ENCODE data around the gene CCNL2. TPM values are rescaled to one million over a fixed set of nuclear protein-coding genes. Genes with fewer than 3 reads are reported as not detected.
A peak's percentile ranks its signal among the peaks of the same experiment; 100 is the strongest.
"Not testable (repeated sequence)": the region's sequence is repeated elsewhere in the genome, so short reads cannot be mapped to it uniquely, and the experiment has no call there.

CCNL2 gene
- total and polyA plus RNA-seq, 9 donors, result 71.1 to 245 (median 196) TPM

DNA sequence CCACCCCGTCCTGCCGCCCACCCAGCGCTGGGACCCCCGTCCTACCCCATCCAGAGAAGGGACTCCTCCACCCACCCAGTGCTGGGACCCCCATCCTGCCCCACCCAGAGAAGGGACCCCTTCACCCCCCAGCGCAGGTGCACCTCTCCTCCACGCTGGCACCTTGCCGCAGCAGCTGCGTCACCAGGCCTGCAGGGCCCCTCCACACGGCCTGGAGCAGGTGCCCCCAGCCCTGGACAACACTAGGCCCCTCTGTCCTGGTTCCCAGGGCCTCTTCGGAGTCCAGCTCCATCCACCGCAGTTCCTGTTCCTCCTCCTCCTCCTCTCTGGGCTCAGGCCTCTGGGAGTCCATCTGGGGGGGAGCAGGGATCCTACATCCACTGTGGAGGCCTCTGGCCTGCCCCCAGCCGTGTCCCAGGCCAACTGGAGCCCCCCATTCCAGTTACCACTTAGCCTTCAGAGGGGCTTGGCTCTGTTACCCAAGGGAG is 21.6 kb upstream of the CCNL2 start:
- Histone ChIP-seq H3K27me3 (no peaks in the 10 kb centered on the region), H3K4me3 (peak overlapping the region; percentile 33), H3K4me1 (ENCODE audit: insufficient read depth) (peaks cover 9% of the 10 kb centered on the region), H3K27ac (peak overlapping the region in 1 of 2 donors; percentile 38), H3K36me3 (no peaks in the 10 kb centered on the region), H3K9me3 (no peaks in the 10 kb centered on the region)
- TF ChIP-seq POLR2A (IDR thresholded peaks at IDR 0.05) (no peak), EP300 (IDR thresholded peaks at IDR 0.05) (no peak)
- TF ChIP-seq, protein P1, sequence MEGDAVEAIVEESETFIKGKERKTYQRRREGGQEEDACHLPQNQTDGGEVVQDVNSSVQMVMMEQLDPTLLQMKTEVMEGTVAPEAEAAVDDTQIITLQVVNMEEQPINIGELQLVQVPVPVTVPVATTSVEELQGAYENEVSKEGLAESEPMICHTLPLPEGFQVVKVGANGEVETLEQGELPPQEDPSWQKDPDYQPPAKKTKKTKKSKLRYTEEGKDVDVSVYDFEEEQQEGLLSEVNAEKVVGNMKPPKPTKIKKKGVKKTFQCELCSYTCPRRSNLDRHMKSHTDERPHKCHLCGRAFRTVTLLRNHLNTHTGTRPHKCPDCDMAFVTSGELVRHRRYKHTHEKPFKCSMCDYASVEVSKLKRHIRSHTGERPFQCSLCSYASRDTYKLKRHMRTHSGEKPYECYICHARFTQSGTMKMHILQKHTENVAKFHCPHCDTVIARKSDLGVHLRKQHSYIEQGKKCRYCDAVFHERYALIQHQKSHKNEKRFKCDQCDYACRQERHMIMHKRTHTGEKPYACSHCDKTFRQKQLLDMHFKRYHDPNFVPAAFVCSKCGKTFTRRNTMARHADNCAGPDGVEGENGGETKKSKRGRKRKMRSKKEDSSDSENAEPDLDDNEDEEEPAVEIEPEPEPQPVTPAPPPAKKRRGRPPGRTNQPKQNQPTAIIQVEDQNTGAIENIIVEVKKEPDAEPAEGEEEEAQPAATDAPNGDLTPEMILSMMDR (IDR thresholded peaks at IDR 0.05), result no peak
- DNase-seq, result peak in 2 of 5 donors; percentile 43 to 49
- 32 to 54% (median 46%) methylated on average over 12 of the region's 12 CpGs for WGBS, 3 donors
- intact Hi-C loops (cut with DNase I), result no loop called here

DNA sequence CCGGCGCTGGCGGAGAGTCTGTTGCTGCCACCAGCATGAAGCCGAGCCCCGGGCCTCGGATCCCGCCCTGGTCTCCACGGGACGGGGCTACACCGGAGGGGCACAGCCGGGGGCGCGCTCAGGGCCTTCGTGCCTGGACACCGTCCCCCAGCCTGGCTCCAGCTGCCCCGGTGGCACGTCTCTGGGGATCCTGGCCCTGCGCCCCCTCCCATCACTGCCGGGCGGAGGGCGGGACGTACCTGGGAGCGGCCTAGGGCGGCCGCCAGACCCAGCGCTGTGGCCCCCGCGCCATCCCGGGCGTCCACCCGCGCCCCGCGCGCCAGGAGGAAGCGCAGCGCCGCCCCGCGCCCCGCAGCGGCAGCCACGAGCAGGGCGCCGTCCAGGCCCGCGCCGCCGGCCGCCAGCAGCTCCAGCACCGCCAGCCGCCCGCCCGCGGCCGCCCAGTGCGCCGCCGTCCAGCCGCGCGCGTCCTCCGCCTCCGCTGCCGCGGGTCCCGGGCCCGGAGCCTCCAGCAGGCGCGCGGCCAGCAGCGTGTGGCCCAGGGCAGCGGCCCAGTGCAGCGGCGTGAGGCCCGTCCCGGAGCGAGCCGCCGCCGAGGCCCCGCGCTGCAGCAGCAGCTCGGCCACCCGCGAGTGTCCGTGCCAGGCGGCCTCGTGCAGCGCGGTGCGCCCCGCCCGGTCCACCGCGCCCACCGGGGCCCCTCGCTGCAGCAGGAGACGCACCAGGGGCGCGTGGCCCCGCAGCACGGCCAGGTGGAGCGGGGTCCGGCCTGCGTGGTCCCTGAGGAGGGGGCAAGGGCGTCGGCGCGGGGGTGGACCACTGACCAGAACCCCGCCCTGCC is 20.9 kb upstream of the CCNL2 start:
- intact Hi-C loops (cut with DNase I), result no loop called here
- no peaks in the 10 kb centered on the region for H3K9me3 ChIP-seq
- no peaks in the 10 kb centered on the region for H3K27me3 ChIP-seq
- H3K36me3 ChIP-seq, result no peaks in the 10 kb centered on the region
- 2 to 9% (median 7%) methylated on average over 43 to 112 of the region's 112 CpGs for WGBS, 3 donors
- H3K27ac ChIP-seq, result peak overlapping the region; percentile 74 to 83
- TF ChIP-seq, protein P1 (IDR thresholded peaks at IDR 0.05), result peak in 2 of 3 donors; percentile 14 to 33
- TF ChIP-seq EP300 (IDR thresholded peaks at IDR 0.05) (no peak), POLR2A (IDR thresholded peaks at IDR 0.05) (no peak)
- DNase-seq, result peak in 3 of 5 donors; percentile 51 to 73 (median 65)
- H3K4me1 ChIP-seq (ENCODE audit: insufficient read depth), result peaks cover 9% of the 10 kb centered on the region
- H3K4me3 ChIP-seq, result peak overlapping the region; percentile 34

DNA sequence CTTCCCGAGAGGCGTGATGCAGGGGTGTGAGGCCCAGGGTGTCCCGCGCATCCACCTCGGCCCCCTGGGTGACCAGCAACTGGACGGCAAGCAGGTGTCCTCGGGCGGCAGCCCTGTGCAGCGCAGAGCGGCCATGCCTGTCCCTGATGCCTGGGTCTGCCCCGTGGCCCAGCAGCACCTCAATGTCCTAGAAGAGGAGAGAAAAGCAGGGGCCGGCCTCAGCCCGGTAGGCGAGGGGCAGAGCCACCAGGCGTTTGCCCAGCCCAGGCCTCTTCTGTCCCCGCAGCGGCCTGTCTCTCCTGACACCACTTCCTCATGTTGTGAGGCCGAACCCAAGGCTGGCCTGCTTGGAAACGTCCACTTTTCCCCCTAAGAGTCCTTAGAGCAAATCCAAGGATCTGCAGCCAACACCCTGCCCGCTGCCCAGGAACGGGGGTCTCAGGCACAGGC is 20.3 kb upstream of the CCNL2 start:
- DNase-seq, result peak in 2 of 5 donors; percentile 32 to 38
- Histone ChIP-seq H3K4me3 (peak overlapping the region; percentile 34), H3K4me1 (ENCODE audit: insufficient read depth) (peaks cover 9% of the 10 kb centered on the region), H3K36me3 (no peaks in the 10 kb centered on the region), H3K9me3 (no peaks in the 10 kb centered on the region), H3K27me3 (no peaks in the 10 kb centered on the region), H3K27ac (peak overlapping the region; percentile 74 to 83)
- TF ChIP-seq POLR2A (IDR thresholded peaks at IDR 0.05), result no peak
- no peak for TF ChIP-seq EP300 (IDR thresholded peaks at IDR 0.05)
- TF ChIP-seq, protein P1 (IDR thresholded peaks at IDR 0.05), result no peak
- intact Hi-C loops (cut with DNase I), result no loop called here
- 74 to 81% (median 75%) methylated on average over 15 to 21 of the region's 21 CpGs for WGBS, 3 donors

DNA sequence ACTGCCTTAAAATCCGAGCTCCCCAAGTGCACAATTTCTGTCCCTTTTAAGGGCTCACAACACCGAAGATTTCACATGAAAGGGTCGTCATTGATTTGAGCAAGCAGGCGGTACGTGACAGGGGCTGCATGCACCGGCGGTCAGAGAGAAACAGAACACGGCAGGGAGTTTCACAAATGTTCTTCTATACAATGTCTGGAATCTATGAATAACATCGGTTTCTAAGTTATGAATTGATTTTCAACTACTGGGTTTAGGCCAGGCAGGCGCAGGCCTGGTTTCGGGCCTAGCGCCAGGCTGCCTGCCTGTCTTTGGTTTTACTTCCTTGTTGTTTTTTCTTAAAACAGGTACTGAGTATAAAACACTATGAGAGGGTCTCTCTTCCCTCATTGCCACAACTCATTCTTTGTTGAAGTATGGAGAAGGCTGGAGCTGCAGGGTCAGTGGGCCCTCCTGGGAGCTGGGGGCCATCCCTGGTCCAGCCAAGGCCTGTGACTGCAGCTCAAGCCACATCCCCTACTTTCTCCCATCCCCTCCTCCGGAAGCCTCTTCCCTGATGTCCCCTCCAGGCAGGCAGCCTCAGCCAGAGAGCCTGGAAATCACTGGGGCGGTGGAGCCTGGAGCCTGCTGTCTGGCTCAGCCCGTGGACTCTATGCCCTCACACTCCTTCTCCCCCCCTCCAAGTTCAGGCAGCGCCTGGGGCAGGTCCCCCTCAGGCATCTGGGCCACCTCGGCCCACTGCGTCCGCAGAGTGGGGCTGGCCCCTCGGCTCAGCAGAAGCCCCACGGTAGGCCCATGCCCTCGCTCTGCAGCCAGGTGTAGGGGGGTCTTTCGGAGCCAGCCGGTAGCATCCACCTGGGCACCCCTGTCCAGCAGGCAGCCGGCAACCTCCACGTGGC is 19.6 kb upstream of the CCNL2 start:
- TF ChIP-seq EP300 (IDR thresholded peaks at IDR 0.05) (no peak), POLR2A (IDR thresholded peaks at IDR 0.05) (no peak)
- TF ChIP-seq, protein P1 (IDR thresholded peaks at IDR 0.05), result no peak
- Histone ChIP-seq H3K4me3 (no peak overlapping the region), H3K4me1 (ENCODE audit: insufficient read depth) (peaks cover 9% of the 10 kb centered on the region), H3K36me3 (no peaks in the 10 kb centered on the region), H3K9me3 (no peaks in the 10 kb centered on the region), H3K27me3 (no peaks in the 10 kb centered on the region), H3K27ac (no peak overlapping the region)
- WGBS, 3 donors, result 88 to 92% (median 90%) methylated on average over 19 to 26 of the region's 26 CpGs
- intact Hi-C loops (cut with DNase I), result no loop called here
- no peak for DNase-seq

DNA sequence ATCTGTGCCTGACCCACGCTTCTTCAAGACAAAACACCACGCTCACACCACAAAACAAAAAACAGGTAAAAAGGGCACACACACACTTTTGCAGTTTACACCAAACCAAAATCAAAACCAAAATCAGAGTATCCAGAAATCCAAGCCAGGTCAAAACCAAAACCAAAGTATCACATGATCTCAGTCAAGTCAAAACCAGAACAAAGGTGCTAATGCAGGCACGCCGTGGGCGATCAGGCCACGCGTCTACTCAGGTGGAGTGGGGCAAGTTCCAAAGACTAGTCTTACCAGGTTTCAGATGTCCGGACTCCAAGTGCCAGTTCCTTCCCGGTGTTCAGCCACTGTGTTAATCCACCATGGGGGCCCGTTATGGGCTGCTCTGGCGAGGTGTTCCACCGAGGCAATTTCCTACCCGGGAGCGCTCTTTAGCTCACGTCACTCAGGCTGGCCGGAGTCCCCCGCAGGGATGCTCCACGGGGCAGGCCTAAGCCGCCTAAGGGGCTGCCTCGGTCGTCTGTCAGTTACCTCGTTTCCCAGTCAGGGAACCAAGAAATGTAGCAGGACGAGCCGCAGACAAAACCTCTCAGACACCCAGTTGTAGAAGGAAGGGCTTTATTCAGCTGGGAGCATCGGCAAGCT is 18.8 kb upstream of the CCNL2 start:
- intact Hi-C loops (cut with DNase I); H3K36me3 ChIP-seq; DNase-seq; H3K4me1 ChIP-seq (ENCODE audit: insufficient read depth); H3K27me3 ChIP-seq; H3K9me3 ChIP-seq; H3K4me3 ChIP-seq; H3K27ac ChIP-seq: not testable (repeated sequence)
- WGBS, 3 donors, result 86 to 93% (median 87%) methylated on average over 25 of the region's 25 CpGs

DNA sequence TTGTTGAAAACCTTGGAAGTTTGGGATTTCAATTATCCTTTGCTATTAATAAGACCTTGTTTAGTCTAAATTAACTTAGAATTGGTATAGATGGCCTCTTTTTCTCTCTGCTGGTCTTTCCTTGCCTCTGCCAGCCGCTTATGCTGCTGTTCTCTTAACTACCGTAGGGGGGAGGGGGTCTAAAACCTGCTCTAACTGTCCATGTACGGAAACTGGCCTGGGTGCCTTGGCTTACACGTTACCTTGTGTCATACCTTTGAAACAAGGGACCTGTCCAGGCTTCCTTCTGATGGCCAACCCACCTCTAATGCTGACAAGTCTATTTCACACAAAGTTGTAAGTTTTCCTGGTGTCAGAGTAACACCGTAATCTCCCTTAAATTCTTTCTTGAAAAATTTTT is 18.3 kb upstream of the CCNL2 start:
- H3K9me3 ChIP-seq; H3K4me1 ChIP-seq (ENCODE audit: insufficient read depth); H3K4me3 ChIP-seq; intact Hi-C loops (cut with DNase I); H3K27me3 ChIP-seq; DNase-seq; H3K36me3 ChIP-seq; H3K27ac ChIP-seq: not testable (repeated sequence)
- 50 to 70% (median 53%) methylated on average over 5 of the region's 5 CpGs for WGBS, 3 donors

All from ovary (tissue), 9 donors.